GM23338 (cell line): ENCODE data around the gene ULK4. TPM values are rescaled to one million over a fixed set of nuclear protein-coding genes. Genes with fewer than 3 reads are reported as not detected.
A peak's percentile ranks its signal among the peaks of the same experiment; 100 is the strongest.

Source experiments
- ATAC-seq: fragments of 200-7000 bp; cut with Tn5 transposase; 3 replicates; pipeline ENCODE4 v1.9.1; 2020
- DNase-seq: peaks from one replicate; pipeline ENCODE4 v3.0.0-alpha.2; 2015; ENCODE audit warnings: low spot score
- H2AFZ ChIP-seq: fragments of 200-600 bp; sonication (generic); 2 replicates; pipeline ENCODE4 v1.8.0; 2016; ENCODE audit warnings: antibody characterized with exemption, mild to moderate bottlenecking, moderate library complexity
- H3F3A ChIP-seq: fragments of 200-600 bp; sonication (generic); replicated peaks from 2 replicates; pipeline ENCODE4 v1.8.0; 2017; ENCODE audit warnings: antibody characterized with exemption, mixed run types, low read depth
- H3K27ac ChIP-seq: fragments of 200-600 bp; sonication (generic); 2 replicates; pipeline ENCODE4 v1.6.1; 2016; ENCODE audit warnings: low read depth
- H3K27me3 ChIP-seq: fragments of 200-600 bp; sonication (generic); 2 replicates; pipeline ENCODE4 v1.8.0; 2016; ENCODE audit warnings: mild to moderate bottlenecking, mixed run types, moderate library complexity; ENCODE audit not compliant: insufficient read depth
- H3K36me3 ChIP-seq: fragments of 200-600 bp; sonication (generic); 2 replicates; pipeline ENCODE4 v1.8.0; 2016; ENCODE audit warnings: mild to moderate bottlenecking; ENCODE audit not compliant: insufficient read depth
- H3K4me1 ChIP-seq: fragments of 200-600 bp; sonication (generic); 2 replicates; pipeline ENCODE4 v1.8.0; 2016; ENCODE audit warnings: mild to moderate bottlenecking, moderate library complexity; ENCODE audit not compliant: insufficient read depth
- H3K4me2 ChIP-seq: fragments of 200-600 bp; sonication (generic); 2 replicates; pipeline ENCODE4 v1.7.1; 2017; ENCODE audit warnings: mixed run types
- H3K4me3 ChIP-seq: fragments of 200-600 bp; sonication (generic); 2 replicates; pipeline ENCODE4 v1.6.1; 2016; ENCODE audit warnings: mixed run types
- H3K79me2 ChIP-seq: fragments of 200-600 bp; sonication (generic); replicated peaks from 2 replicates; pipeline ENCODE4 v1.8.0; 2017; ENCODE audit warnings: mild to moderate bottlenecking; ENCODE audit not compliant: insufficient read depth
- H3K9me2 ChIP-seq: fragments of 200-600 bp; sonication (generic); 2 replicates; pipeline ENCODE4 v1.8.0; 2017; ENCODE audit not compliant: insufficient read depth
- H4K20me1 ChIP-seq: fragments of 200-600 bp; sonication (generic); replicated peaks from 2 replicates; pipeline ENCODE4 v1.8.0; 2017; ENCODE audit warnings: mild to moderate bottlenecking; ENCODE audit not compliant: insufficient read depth
- H3K27ac Mint-ChIP-seq: 2 replicates; pipeline ENCODE4 v1.8.0; 2020; ENCODE audit warnings: inconsistent platforms, mild to moderate bottlenecking, moderate library complexity, mixed read lengths
- H3K27me3 Mint-ChIP-seq: 3 replicates; pipeline ENCODE4 v1.8.0; 2022; ENCODE audit warnings: low read depth, mild to moderate bottlenecking, moderate library complexity, mixed read lengths, inconsistent platforms; ENCODE audit not compliant: insufficient read depth, poor library complexity
- H3K36me3 Mint-ChIP-seq: 3 replicates; pipeline ENCODE4 v1.8.0; 2021; ENCODE audit warnings: low read depth, mild to moderate bottlenecking, inconsistent platforms, moderate library complexity, mixed read lengths
- H3K4me1 Mint-ChIP-seq: 3 replicates; pipeline ENCODE4 v1.8.0; 2020; ENCODE audit warnings: mild to moderate bottlenecking, inconsistent platforms, mixed read lengths
- H3K4me3 Mint-ChIP-seq: 3 replicates; pipeline ENCODE4 v1.8.0; 2021; ENCODE audit warnings: moderate library complexity, mild to moderate bottlenecking, inconsistent platforms, mixed read lengths
- H3K9me3 Mint-ChIP-seq: 3 replicates; pipeline ENCODE4 v1.8.0; 2020; ENCODE audit warnings: moderate library complexity, mild to moderate bottlenecking, inconsistent platforms, mixed read lengths
- EZH2 ChIP-seq: fragments of 200-600 bp; sonication (generic); IDR thresholded peaks from one replicate; pipeline ENCODE4 v1.8.0; 2017; ENCODE audit warnings: antibody characterized with exemption, mild to moderate bottlenecking, low read depth; ENCODE audit not compliant: unreplicated experiment
- EZH2phosphoT487 ChIP-seq: fragments of 200-600 bp; sonication (generic); IDR thresholded peaks from one replicate; pipeline ENCODE4 v1.8.1; 2018; ENCODE audit warnings: antibody characterized with exemption; ENCODE audit not compliant: unreplicated experiment
- POLR2AphosphoS5 ChIP-seq: IDR thresholded peaks from 2 replicates; pipeline ENCODE4 v1.6.1; 2016; ENCODE audit warnings: antibody characterized with exemption, low read depth
- STAT1 ChIP-seq: IDR thresholded peaks from one replicate; pipeline ENCODE4 v1.6.1; 2016; ENCODE audit warnings: antibody characterized with exemption; ENCODE audit not compliant: unreplicated experiment
- ZNF331 ChIP-seq: fragments of 250-450 bp; sonication (Bioruptor Pico); IDR thresholded peaks from 2 replicates; pipeline ENCODE4 v1.5.0; 2020; ENCODE audit warnings: low read depth, mild to moderate bottlenecking, moderate library complexity
- polyA plus RNA-seq: library from polyadenylated mRNA; unstranded; fragments of >200 nt; fragmentation: Nextera tagmentation; extraction: Ambion mirVana; gene quantifications from 2 replicates; pipeline ENCODE4 v1.2.1, GENCODE V29; 2016
- total RNA-seq: library from RNA; depleted of rRNA; stranded (reverse); fragments of >200 nt; shearing (Covaris generic); gene quantifications from 2 replicates; pipeline ENCODE4 v1.2.3, GENCODE V29; 2014
- TF ChIP-seq, protein P1 (sequence below): fragments of 250-450 bp; sonication (Bioruptor Pico); IDR thresholded peaks from 2 replicates; pipeline ENCODE4 v1.5.0; 2020; ENCODE audit warnings: mild to moderate bottlenecking, moderate library complexity

Gene ULK4
- total and polyA plus RNA-seq, 2 experiments from 2014 or later = 20.8 to 41.4 TPM

DNA sequence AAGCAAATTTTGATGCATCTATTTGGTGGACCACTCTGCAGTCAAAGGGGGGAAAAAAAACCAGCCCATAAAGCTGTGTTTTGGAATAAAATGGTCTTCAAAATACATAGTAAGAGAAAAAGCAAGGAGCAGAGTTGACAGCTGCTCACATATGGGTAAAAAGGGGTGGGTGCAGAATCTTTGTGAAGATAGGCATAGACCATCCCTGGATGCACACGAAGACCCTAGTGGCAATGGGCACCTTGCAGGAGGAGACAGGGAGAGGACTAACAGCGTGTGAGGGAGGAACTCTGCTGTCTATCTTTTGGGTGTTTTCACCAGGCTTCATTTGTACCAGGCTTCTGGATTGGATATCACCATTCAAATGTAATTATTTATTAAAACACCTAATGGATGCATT is 718.7 kb downstream of the ULK4 start:
- H3K27me3 ChIP-seq = no peaks in the 10 kb centered on the region
- DNase-seq = no peak
- peaks cover 4% of the 10 kb centered on the region for H3K27me3 Mint-ChIP-seq
- peaks cover 14% of the 10 kb centered on the region for H3K36me3 ChIP-seq
- no peak overlapping the region for H3K4me2 ChIP-seq
- H3K27ac Mint-ChIP-seq = no peak overlapping the region
- no peaks in the 10 kb centered on the region for H3F3A ChIP-seq
- H2AFZ ChIP-seq = no peak overlapping the region
- peak; percentile 9; the same call in 2 of the 3 replicates for ATAC-seq
- peaks cover 43% of the 10 kb centered on the region for H3K36me3 Mint-ChIP-seq
- peaks cover 6% of the 10 kb centered on the region; the same call in 1 of the 3 replicates for H3K4me1 Mint-ChIP-seq
- H3K9me2 ChIP-seq = no peaks in the 10 kb centered on the region
- no peaks in the 10 kb centered on the region; the same call in 2 of the 3 replicates for H3K9me3 Mint-ChIP-seq
- no peaks in the 10 kb centered on the region; the same call in 1 of the 2 replicates for H4K20me1 ChIP-seq
- TF ChIP-seq, protein P1, sequence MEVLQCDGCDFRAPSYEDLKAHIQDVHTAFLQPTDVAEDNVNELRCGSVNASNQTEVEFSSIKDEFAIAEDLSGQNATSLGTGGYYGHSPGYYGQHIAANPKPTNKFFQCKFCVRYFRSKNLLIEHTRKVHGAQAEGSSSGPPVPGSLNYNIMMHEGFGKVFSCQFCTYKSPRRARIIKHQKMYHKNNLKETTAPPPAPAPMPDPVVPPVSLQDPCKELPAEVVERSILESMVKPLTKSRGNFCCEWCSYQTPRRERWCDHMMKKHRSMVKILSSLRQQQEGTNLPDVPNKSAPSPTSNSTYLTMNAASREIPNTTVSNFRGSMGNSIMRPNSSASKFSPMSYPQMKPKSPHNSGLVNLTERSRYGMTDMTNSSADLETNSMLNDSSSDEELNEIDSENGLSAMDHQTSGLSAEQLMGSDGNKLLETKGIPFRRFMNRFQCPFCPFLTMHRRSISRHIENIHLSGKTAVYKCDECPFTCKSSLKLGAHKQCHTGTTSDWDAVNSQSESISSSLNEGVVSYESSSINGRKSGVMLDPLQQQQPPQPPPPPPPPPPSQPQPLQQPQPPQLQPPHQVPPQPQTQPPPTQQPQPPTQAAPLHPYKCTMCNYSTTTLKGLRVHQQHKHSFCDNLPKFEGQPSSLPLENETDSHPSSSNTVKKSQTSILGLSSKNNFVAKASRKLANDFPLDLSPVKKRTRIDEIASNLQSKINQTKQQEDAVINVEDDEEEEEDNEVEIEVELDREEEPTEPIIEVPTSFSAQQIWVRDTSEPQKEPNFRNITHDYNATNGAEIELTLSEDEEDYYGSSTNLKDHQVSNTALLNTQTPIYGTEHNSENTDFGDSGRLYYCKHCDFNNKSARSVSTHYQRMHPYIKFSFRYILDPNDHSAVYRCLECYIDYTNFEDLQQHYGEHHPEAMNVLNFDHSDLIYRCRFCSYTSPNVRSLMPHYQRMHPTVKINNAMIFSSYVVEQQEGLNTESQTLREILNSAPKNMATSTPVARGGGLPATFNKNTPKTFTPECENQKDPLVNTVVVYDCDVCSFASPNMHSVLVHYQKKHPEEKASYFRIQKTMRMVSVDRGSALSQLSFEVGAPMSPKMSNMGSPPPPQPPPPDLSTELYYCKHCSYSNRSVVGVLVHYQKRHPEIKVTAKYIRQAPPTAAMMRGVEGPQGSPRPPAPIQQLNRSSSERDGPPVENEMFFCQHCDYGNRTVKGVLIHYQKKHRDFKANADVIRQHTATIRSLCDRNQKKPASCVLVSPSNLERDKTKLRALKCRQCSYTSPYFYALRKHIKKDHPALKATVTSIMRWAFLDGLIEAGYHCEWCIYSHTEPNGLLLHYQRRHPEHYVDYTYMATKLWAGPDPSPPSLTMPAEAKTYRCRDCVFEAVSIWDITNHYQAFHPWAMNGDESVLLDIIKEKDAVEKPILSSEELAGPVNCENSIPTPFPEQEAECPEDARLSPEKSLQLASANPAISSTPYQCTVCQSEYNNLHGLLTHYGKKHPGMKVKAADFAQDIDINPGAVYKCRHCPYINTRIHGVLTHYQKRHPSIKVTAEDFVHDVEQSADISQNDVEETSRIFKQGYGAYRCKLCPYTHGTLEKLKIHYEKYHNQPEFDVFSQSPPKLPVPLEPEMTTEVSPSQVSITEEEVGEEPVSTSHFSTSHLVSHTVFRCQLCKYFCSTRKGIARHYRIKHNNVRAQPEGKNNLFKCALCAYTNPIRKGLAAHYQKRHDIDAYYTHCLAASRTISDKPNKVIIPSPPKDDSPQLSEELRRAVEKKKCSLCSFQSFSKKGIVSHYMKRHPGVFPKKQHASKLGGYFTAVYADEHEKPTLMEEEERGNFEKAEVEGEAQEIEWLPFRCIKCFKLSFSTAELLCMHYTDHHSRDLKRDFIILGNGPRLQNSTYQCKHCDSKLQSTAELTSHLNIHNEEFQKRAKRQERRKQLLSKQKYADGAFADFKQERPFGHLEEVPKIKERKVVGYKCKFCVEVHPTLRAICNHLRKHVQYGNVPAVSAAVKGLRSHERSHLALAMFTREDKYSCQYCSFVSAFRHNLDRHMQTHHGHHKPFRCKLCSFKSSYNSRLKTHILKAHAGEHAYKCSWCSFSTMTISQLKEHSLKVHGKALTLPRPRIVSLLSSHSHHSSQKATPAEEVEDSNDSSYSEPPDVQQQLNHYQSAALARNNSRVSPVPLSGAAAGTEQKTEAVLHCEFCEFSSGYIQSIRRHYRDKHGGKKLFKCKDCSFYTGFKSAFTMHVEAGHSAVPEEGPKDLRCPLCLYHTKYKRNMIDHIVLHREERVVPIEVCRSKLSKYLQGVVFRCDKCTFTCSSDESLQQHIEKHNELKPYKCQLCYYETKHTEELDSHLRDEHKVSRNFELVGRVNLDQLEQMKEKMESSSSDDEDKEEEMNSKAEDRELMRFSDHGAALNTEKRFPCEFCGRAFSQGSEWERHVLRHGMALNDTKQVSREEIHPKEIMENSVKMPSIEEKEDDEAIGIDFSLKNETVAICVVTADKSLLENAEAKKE (CRISPR knock-in tag) = no peak
- no peak for TF ChIP-seq EZH2phosphoT487
- no peak for TF ChIP-seq ZNF331 (CRISPR knock-in tag)
- TF ChIP-seq STAT1 = no peak
- TF ChIP-seq EZH2 = no peak
- no peak; the same call in 1 of the 2 replicates for TF ChIP-seq POLR2AphosphoS5
- no peak overlapping the region for H3K4me3 ChIP-seq
- no peak overlapping the region for H3K4me3 Mint-ChIP-seq
- no peaks in the 10 kb centered on the region for H3K4me1 ChIP-seq
- H3K79me2 ChIP-seq = no peaks in the 10 kb centered on the region
- no peak overlapping the region for H3K27ac ChIP-seq
